ACC112 (cell line): ENCODE results near the gene LRRK2.

ENCODE experiments used
- H2AFZ ChIP-seq: fragments of 200-600 bp; sonication (generic); one replicate; pipeline ENCODE4 v1.6.0; 2017; ENCODE audit warnings: antibody characterized with exemption, low read length; ENCODE audit not compliant: unreplicated experiment
- H3K27ac ChIP-seq: fragments of 200-600 bp; sonication (generic); 2 replicates; pipeline ENCODE4 v1.5.1; 2014; ENCODE audit warnings: low read depth, mild to moderate bottlenecking, antibody characterized with exemption, low read length, moderate library complexity
- H3K27me3 ChIP-seq: fragments of 200-600 bp; sonication (generic); 2 replicates; pipeline ENCODE4 v1.6.1; 2014; ENCODE audit warnings: mild to moderate bottlenecking, antibody characterized with exemption, low read length, moderate library complexity, mixed read lengths; ENCODE audit not compliant: insufficient read depth
- H3K36me3 ChIP-seq: fragments of 200-600 bp; sonication (generic); 2 replicates; pipeline ENCODE4 v1.6.1; 2016; ENCODE audit warnings: mild to moderate bottlenecking, antibody characterized with exemption, low read length, moderate library complexity, mixed read lengths; ENCODE audit not compliant: insufficient read depth
- H3K4me1 ChIP-seq: fragments of 200-600 bp; sonication (generic); one replicate; pipeline ENCODE4 v1.6.1; 2016; ENCODE audit warnings: low read length, mixed read lengths; ENCODE audit not compliant: insufficient read depth, unreplicated experiment, control insufficient read depth
- H3K4me3 ChIP-seq: fragments of 200-600 bp; sonication (generic); 2 replicates; pipeline ENCODE4 v1.5.1; 2014; ENCODE audit warnings: mild to moderate bottlenecking, low read depth, low read length
- H3K79me2 ChIP-seq: fragments of 200-600 bp; sonication (generic); one replicate; pipeline ENCODE4 v1.6.0; 2016; ENCODE audit warnings: low read length; ENCODE audit not compliant: control insufficient read depth, unreplicated experiment, insufficient read depth

Gene LRRK2

GRCh38 chr12:40224439-40225291 is at the start of gene LRRK2:
Gene LRRK2 (plus strand): TSS chr12:40224997. CDS start chr12:40225132, 135 bp downstream.
- Histone ChIP-seq H2AFZ (peak within 1 kb of the TSS; percentile 88), H3K27ac (peak within 1 kb of the TSS; percentile 58), H3K36me3 (no peaks in the 10 kb centered on the region), H3K27me3 (no peaks in the 10 kb centered on the region), H3K4me3 (peak within 1 kb of the TSS; percentile 94), H3K79me2 (peaks cover 20% of the 10 kb centered on the region), H3K4me1 (peaks cover 19% of the 10 kb centered on the region)

- no peaks in the 10 kb centered on the region for H3K36me3 ChIP-seq
- no peaks in the 10 kb centered on the region for H3K4me1 ChIP-seq
- H3K79me2 ChIP-seq = no peaks in the 10 kb centered on the region
- H3K4me3 ChIP-seq = no peak overlapping the region
- no peaks in the 10 kb centered on the region for H3K27me3 ChIP-seq
- H3K27ac ChIP-seq = no peak overlapping the region
- no peak overlapping the region for H2AFZ ChIP-seq
Measured at GRCh38 chr12:40175045-40175444, 49.8 kb upstream of the LRRK2 start.

GRCh38 chr12:40175489-40175888 is 49.3 kb upstream of the LRRK2 start:
- H3K79me2 ChIP-seq = no peaks in the 10 kb centered on the region

GRCh38 chr12:40178701-40179100 is 46.1 kb upstream of the LRRK2 start:
- no peaks in the 10 kb centered on the region for H3K36me3 ChIP-seq

More at GRCh38 chr12:40175489-40175888, 49.3 kb upstream of the LRRK2 start:
- H3K27ac ChIP-seq = no peak overlapping the region
- H3K4me1 ChIP-seq = no peaks in the 10 kb centered on the region
- H3K27me3 ChIP-seq = no peaks in the 10 kb centered on the region
- no peak overlapping the region for H2AFZ ChIP-seq
- H3K36me3 ChIP-seq = no peaks in the 10 kb centered on the region
- no peak overlapping the region for H3K4me3 ChIP-seq

GRCh38 chr12:40181490-40181889 is 43.3 kb upstream of the LRRK2 start:
- no peaks in the 10 kb centered on the region for H3K4me1 ChIP-seq
- H3K4me3 ChIP-seq = no peak overlapping the region
- H2AFZ ChIP-seq = no peak overlapping the region
- H3K36me3 ChIP-seq = no peaks in the 10 kb centered on the region
- H3K79me2 ChIP-seq = no peaks in the 10 kb centered on the region
- H3K27me3 ChIP-seq = no peaks in the 10 kb centered on the region
- no peak overlapping the region for H3K27ac ChIP-seq

More at GRCh38 chr12:40178701-40179100, 46.1 kb upstream of the LRRK2 start:
- no peaks in the 10 kb centered on the region for H3K4me1 ChIP-seq
- H3K4me3 ChIP-seq = no peak overlapping the region
- H2AFZ ChIP-seq = no peak overlapping the region
- H3K27me3 ChIP-seq = no peaks in the 10 kb centered on the region
- H3K27ac ChIP-seq = no peak overlapping the region
- H3K79me2 ChIP-seq = no peaks in the 10 kb centered on the region

GRCh38 chr12:40183715-40184114 is 41.1 kb upstream of the LRRK2 start:
- no peaks in the 10 kb centered on the region for H3K79me2 ChIP-seq
- no peak overlapping the region for H3K4me3 ChIP-seq
- no peaks in the 10 kb centered on the region for H3K36me3 ChIP-seq
- no peak overlapping the region for H2AFZ ChIP-seq
- no peaks in the 10 kb centered on the region for H3K27me3 ChIP-seq
- H3K27ac ChIP-seq = no peak overlapping the region
- no peaks in the 10 kb centered on the region for H3K4me1 ChIP-seq

- H3K4me3 ChIP-seq = no peak overlapping the region
- H3K4me1 ChIP-seq = no peaks in the 10 kb centered on the region
- H2AFZ ChIP-seq = no peak overlapping the region
- no peaks in the 10 kb centered on the region for H3K36me3 ChIP-seq
- no peak overlapping the region for H3K27ac ChIP-seq
- H3K79me2 ChIP-seq = no peaks in the 10 kb centered on the region
- H3K27me3 ChIP-seq = no peaks in the 10 kb centered on the region
Measured at GRCh38 chr12:40184493-40185302, 40.1 kb upstream of the LRRK2 start.

GRCh38 chr12:40185303-40185693 is 39.5 kb upstream of the LRRK2 start:
- Histone ChIP-seq H3K27me3 (no peaks in the 10 kb centered on the region), H3K79me2 (no peaks in the 10 kb centered on the region)

GRCh38 chr12:40188558-40189320 is 36.1 kb upstream of the LRRK2 start:
- H3K36me3 ChIP-seq = no peaks in the 10 kb centered on the region
- H3K4me3 ChIP-seq = no peak overlapping the region
- H3K27me3 ChIP-seq = no peaks in the 10 kb centered on the region
- no peak overlapping the region for H2AFZ ChIP-seq
- H3K27ac ChIP-seq = no peak overlapping the region
- no peaks in the 10 kb centered on the region for H3K79me2 ChIP-seq
- H3K4me1 ChIP-seq = no peaks in the 10 kb centered on the region

More at GRCh38 chr12:40185303-40185693, 39.5 kb upstream of the LRRK2 start:
- Histone ChIP-seq H2AFZ (no peak overlapping the region), H3K27ac (no peak overlapping the region), H3K4me1 (no peaks in the 10 kb centered on the region), H3K4me3 (no peak overlapping the region), H3K36me3 (no peaks in the 10 kb centered on the region)

- no peaks in the 10 kb centered on the region for H3K36me3 ChIP-seq
- H2AFZ ChIP-seq = no peak overlapping the region
- no peaks in the 10 kb centered on the region for H3K79me2 ChIP-seq
- no peak overlapping the region for H3K27ac ChIP-seq
- H3K27me3 ChIP-seq = no peaks in the 10 kb centered on the region
- no peaks in the 10 kb centered on the region for H3K4me1 ChIP-seq
- H3K4me3 ChIP-seq = no peak overlapping the region
Measured at GRCh38 chr12:40192704-40193255, 32.0 kb upstream of the LRRK2 start.
